ENCODE measurements around the gene EYA2. TPM values are rescaled to one million over a fixed set of nuclear protein-coding genes. Genes with fewer than 3 reads are reported as not detected.

EYA2 gene
- total RNA-seq, 1 experiment from 2014 or later = not detected

GRCh38 chr20:46928580-46929132, 34.0 kb downstream of the EYA2 start:
- intact Hi-C loops (cut with micrococcal nuclease; ENCODE audit: unreplicated experiment) = loop anchor here (10.0 kb wide), 1 partner anchor 64 kb away; no protein-coding TSS in a partner anchor
- BruUV-seq (replicated peaks) = no TSS peak
- Histone ChIP-seq H3K4me1 (ENCODE audit: insufficient read depth, low read length, poor library complexity, severe bottlenecking) (no peaks in the 10 kb centered on the region), H3K27ac (ENCODE audit: low read depth, low read length, poor library complexity, severe bottlenecking) (no peak overlapping the region), H3K36me3 (ENCODE audit: insufficient read depth, low read length, poor library complexity, severe bottlenecking) (no peaks in the 10 kb centered on the region), H3K27me3 (replicated peaks; ENCODE audit: insufficient read depth, low read depth, low read length, poor library complexity) (peaks cover 53% of the 10 kb centered on the region), H3K9me3 (ENCODE audit: low read depth, low read length, poor library complexity, severe bottlenecking) (no peaks in the 10 kb centered on the region), H3K4me3 (ENCODE audit: low read depth, low read length, poor library complexity, severe bottlenecking) (no peak overlapping the region)
- TF ChIP-seq EZH2 (IDR thresholded peaks at IDR 0.05; ENCODE audit: borderline replicate concordance, low read depth, low read length, poor library complexity, severe bottlenecking) = no peak
- TF ChIP-seq, protein P1, sequence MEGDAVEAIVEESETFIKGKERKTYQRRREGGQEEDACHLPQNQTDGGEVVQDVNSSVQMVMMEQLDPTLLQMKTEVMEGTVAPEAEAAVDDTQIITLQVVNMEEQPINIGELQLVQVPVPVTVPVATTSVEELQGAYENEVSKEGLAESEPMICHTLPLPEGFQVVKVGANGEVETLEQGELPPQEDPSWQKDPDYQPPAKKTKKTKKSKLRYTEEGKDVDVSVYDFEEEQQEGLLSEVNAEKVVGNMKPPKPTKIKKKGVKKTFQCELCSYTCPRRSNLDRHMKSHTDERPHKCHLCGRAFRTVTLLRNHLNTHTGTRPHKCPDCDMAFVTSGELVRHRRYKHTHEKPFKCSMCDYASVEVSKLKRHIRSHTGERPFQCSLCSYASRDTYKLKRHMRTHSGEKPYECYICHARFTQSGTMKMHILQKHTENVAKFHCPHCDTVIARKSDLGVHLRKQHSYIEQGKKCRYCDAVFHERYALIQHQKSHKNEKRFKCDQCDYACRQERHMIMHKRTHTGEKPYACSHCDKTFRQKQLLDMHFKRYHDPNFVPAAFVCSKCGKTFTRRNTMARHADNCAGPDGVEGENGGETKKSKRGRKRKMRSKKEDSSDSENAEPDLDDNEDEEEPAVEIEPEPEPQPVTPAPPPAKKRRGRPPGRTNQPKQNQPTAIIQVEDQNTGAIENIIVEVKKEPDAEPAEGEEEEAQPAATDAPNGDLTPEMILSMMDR (conservative IDR thresholded peaks at IDR 0.05; ENCODE audit: low read depth, low read length) = no peak
- DNase-seq (ENCODE audit: low spot score) = no peak
- POLR2A ChIA-PET (ENCODE audit: low non-redundant PET) = no interaction called here
- CTCF ChIA-PET = no interaction called here

DNA sequence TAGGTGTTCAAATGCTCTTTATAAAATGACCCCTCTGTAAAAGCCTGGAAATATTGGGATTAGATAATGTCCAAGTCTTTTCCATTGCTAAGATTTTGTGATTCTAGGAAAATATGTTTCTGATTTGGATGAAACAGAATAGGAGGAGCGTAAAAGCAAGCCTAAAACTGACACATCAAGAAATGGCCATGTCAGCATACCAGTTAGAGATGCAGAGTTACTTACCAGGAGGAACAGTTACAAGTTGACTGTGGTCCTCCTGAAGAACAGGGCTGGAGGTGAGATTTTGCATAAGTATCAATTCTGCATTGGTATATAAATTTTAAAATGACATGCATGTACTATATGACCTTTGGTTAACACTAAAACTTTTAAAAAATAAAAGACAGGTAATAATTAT, 35.3 kb downstream of the EYA2 start:
- H3K4me1 ChIP-seq (ENCODE audit: insufficient read depth, low read length, poor library complexity, severe bottlenecking) = no peaks in the 10 kb centered on the region
- no peak for DNase-seq (ENCODE audit: low spot score)
- H3K27ac ChIP-seq (ENCODE audit: low read depth, low read length, poor library complexity, severe bottlenecking) = no peak overlapping the region
- peaks cover 56% of the 10 kb centered on the region for H3K27me3 ChIP-seq (replicated peaks; ENCODE audit: insufficient read depth, low read depth, low read length, poor library complexity)
- no peaks in the 10 kb centered on the region for H3K36me3 ChIP-seq (ENCODE audit: insufficient read depth, low read length, poor library complexity, severe bottlenecking)
- ChIA-PET CTCF (no interaction called here), POLR2A (ENCODE audit: low non-redundant PET) (no interaction called here)
- no TSS peak for BruUV-seq (replicated peaks)
- intact Hi-C loops (cut with micrococcal nuclease; ENCODE audit: unreplicated experiment) = loop anchor here (10.0 kb wide), 1 partner anchor 65 kb away; no protein-coding TSS in a partner anchor
- no peaks in the 10 kb centered on the region for H3K9me3 ChIP-seq (ENCODE audit: low read depth, low read length, poor library complexity, severe bottlenecking)
- no peak overlapping the region for H3K4me3 ChIP-seq (ENCODE audit: low read depth, low read length, poor library complexity, severe bottlenecking)
- no peak for TF ChIP-seq EZH2 (IDR thresholded peaks at IDR 0.05; ENCODE audit: borderline replicate concordance, low read depth, low read length, poor library complexity, severe bottlenecking)
- TF ChIP-seq, protein P1 (conservative IDR thresholded peaks at IDR 0.05; ENCODE audit: low read depth, low read length) = no peak

GRCh38 chr20:46930640-46931339, 36.1 kb downstream of the EYA2 start:
- Histone ChIP-seq H3K4me3 (ENCODE audit: low read depth, low read length, poor library complexity, severe bottlenecking) (no peak overlapping the region), H3K4me1 (ENCODE audit: insufficient read depth, low read length, poor library complexity, severe bottlenecking) (no peaks in the 10 kb centered on the region), H3K27ac (ENCODE audit: low read depth, low read length, poor library complexity, severe bottlenecking) (no peak overlapping the region), H3K9me3 (ENCODE audit: low read depth, low read length, poor library complexity, severe bottlenecking) (no peaks in the 10 kb centered on the region), H3K36me3 (ENCODE audit: insufficient read depth, low read length, poor library complexity, severe bottlenecking) (no peaks in the 10 kb centered on the region), H3K27me3 (replicated peaks; ENCODE audit: insufficient read depth, low read depth, low read length, poor library complexity) (peaks cover 56% of the 10 kb centered on the region)
- intact Hi-C loops (cut with micrococcal nuclease; ENCODE audit: unreplicated experiment) = no loop called here
- no peak for DNase-seq (ENCODE audit: low spot score)
- POLR2A ChIA-PET (ENCODE audit: low non-redundant PET) = no interaction called here
- CTCF ChIA-PET = no interaction called here
- no TSS peak for BruUV-seq (replicated peaks)
- TF ChIP-seq, protein P1 (conservative IDR thresholded peaks at IDR 0.05; ENCODE audit: low read depth, low read length) = no peak
- TF ChIP-seq EZH2 (IDR thresholded peaks at IDR 0.05; ENCODE audit: borderline replicate concordance, low read depth, low read length, poor library complexity, severe bottlenecking) = no peak

Data from A673 (cell line).